Measurements from ENCODE around the gene GALM.
"Not testable (repeated sequence)": the region's sequence is repeated elsewhere in the genome, so short reads cannot be mapped to it uniquely, and the experiment has no call there.

The GALM gene

GRCh38 chr2:38650012-38650411, 15.9 kb upstream of the GALM start:
- DNase-seq (ENCODE audit: low spot score), result no peak

- DNase-seq (ENCODE audit: low spot score), result no peak
These were observed 15.2 kb upstream of the GALM start for GRCh38 chr2:38650717-38651116.

GRCh38 chr2:38652431-38653273, 13.3 kb upstream of the GALM start:
- DNase-seq (ENCODE audit: low spot score), result no peak

- no peak for DNase-seq (ENCODE audit: low spot score)
These were observed 12.6 kb upstream of the GALM start for GRCh38 chr2:38653380-38653714.

GRCh38 chr2:38653715-38654527, 12.0 kb upstream of the GALM start:
- no peak for DNase-seq (ENCODE audit: low spot score)

- DNase-seq (ENCODE audit: low spot score), result no peak
These were observed 11.2 kb upstream of the GALM start for GRCh38 chr2:38654528-38655381.

- DNase-seq (ENCODE audit: low spot score), result no peak
These were observed 10.5 kb upstream of the GALM start for GRCh38 chr2:38655441-38655840.

- DNase-seq (ENCODE audit: low spot score), result no peak
These were observed 8.9 kb upstream of the GALM start for GRCh38 chr2:38656866-38657480.

GRCh38 chr2:38658613-38659012, 7.3 kb upstream of the GALM start:
- no peak for DNase-seq (ENCODE audit: low spot score)

- no peak for DNase-seq (ENCODE audit: low spot score)
These were observed 6.8 kb upstream of the GALM start for GRCh38 chr2:38659115-38659514.

- no peak for DNase-seq (ENCODE audit: low spot score)
These were observed 5.6 kb upstream of the GALM start for GRCh38 chr2:38660282-38660681.

GRCh38 chr2:38661306-38661705, 4.6 kb upstream of the GALM start:
- DNase-seq (ENCODE audit: low spot score), result no peak

- DNase-seq (ENCODE audit: low spot score), result peak; percentile 49
These were observed 619 bp downstream of the GALM start for GRCh38 chr2:38666556-38666910.

GRCh38 chr2:38668092-38668491, 2.2 kb downstream of the GALM start:
- DNase-seq (ENCODE audit: low spot score), result no peak

- no peak for DNase-seq (ENCODE audit: low spot score)
These were observed 3.0 kb downstream of the GALM start for GRCh38 chr2:38668779-38669479.

GRCh38 chr2:38671303-38671702, 5.4 kb downstream of the GALM start:
- DNase-seq (ENCODE audit: low spot score), result no peak

- no peak for DNase-seq (ENCODE audit: low spot score)
These were observed 6.0 kb downstream of the GALM start for GRCh38 chr2:38671946-38672345.

- no peak for DNase-seq (ENCODE audit: low spot score)
These were observed 6.8 kb downstream of the GALM start for GRCh38 chr2:38672445-38673391.

GRCh38 chr2:38676681-38677080, 10.8 kb downstream of the GALM start:
- DNase-seq (ENCODE audit: low spot score), result no peak

GRCh38 chr2:38680868-38681267, 15.0 kb downstream of the GALM start:
- not testable (repeated sequence) for DNase-seq (ENCODE audit: low spot score)
